Measurements from ENCODE around the gene RPH3AL. TPM values are rescaled to one million over a fixed set of nuclear protein-coding genes. Genes with fewer than 3 reads are reported as not detected.

RPH3AL gene
- total and polyA plus RNA-seq, 2 of the 8 experiments (the other 6 are each of a cell fraction or from before 2014, with no cell fraction given), result 5.6 to 5.8 TPM

DNA sequence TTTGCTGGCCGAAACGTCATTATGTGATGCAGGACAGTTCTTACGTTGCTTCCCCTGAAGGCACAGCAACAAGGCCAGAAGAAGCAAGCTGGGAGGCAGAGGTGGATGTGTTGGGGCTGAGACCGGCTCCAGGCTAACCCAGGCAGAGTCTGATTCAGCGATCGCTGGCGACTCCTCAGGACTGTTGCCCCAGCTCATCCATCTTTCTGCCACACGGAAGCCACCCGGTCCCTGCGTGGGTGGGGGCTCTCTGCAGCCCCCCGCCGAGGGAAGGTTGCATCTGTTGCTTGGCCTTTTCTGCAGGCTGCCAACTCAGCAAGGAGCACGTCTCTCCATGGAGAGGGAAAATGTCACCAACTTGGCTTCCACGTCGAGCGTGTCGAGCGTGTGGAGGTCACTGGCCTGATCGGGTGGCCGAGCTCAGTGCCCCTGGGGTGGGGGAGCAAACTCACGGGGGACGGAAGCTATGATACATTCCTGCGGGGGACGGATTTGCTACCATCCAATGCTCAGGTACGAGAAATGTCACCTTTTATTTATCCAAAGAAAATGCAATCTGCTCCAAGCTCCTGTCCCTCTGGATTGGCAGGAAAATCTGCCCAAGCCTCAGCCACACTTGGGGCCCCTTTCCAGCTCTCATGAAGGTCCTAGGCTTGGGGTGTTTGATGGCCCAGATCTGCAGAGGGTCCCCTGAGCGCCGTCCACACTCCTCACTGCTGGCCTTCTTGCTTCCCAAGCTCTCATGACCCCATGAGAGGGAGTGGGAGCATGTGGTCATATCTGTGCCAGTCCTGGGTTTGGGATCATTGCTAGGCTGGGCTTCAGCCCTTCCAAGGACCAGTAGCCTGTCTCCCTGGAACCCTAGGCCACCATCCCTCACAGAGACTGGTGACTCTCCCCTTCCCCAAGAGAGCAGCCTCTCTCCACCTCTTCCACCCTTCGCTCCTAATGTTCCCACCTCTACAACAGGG, 69.4 kb downstream of the RPH3AL start (continued):
- TF ChIP-seq CTBP2 (IDR thresholded peaks at IDR 0.05; ENCODE audit: borderline replicate concordance, insufficient read depth, insufficient read length, low read length) (no peak), GTF2F1 (IDR thresholded peaks at IDR 0.05; ENCODE audit: borderline replicate concordance, low read depth, low read length) (no peak), CHD2 (IDR thresholded peaks at IDR 0.05; ENCODE audit: low read length) (no peak), POLR2AphosphoS5 (IDR thresholded peaks at IDR 0.05; ENCODE audit: low read depth, low read length) (no peak), TEAD4 (IDR thresholded peaks at IDR 0.05; ENCODE audit: low read depth, low read length) (no peak), NRF1 (IDR thresholded peaks at IDR 0.05; ENCODE audit: low read depth, low read length) (no peak)

Data from H1 (cell line).